HPDE6-E6E7 (cell line): ENCODE measurements around the gene ACAD11.
"Not testable (repeated sequence)": the region's sequence is repeated elsewhere in the genome, so short reads cannot be mapped to it uniquely, and the experiment has no call there.

Experiments used
- DNase-seq: peaks from one replicate; pipeline ENCODE4 v3.0.0; 2011; ENCODE audit warnings: missing footprints; ENCODE audit errors: extremely low spot score

ACAD11 gene

GRCh38 chr3:132645058-132645457, 14.6 kb downstream of the ACAD11 start:
- DNase-seq, result no peak

GRCh38 chr3:132643366-132643765, 16.2 kb downstream of the ACAD11 start:
- DNase-seq, result no peak

- DNase-seq, result no peak
These were observed 17.1 kb downstream of the ACAD11 start for GRCh38 chr3:132642539-132642847.

- peak; percentile 37 for DNase-seq
These were observed 17.6 kb downstream of the ACAD11 start for GRCh38 chr3:132641837-132642538.

GRCh38 chr3:132641427-132641826, 18.2 kb downstream of the ACAD11 start:
- not testable (repeated sequence) for DNase-seq

- no peak for DNase-seq
These were observed 20.9 kb downstream of the ACAD11 start for GRCh38 chr3:132638706-132639105.

- DNase-seq, result peak; percentile 52
These were observed 22.0 kb downstream of the ACAD11 start for GRCh38 chr3:132637590-132637989.

GRCh38 chr3:132635052-132635451, 24.6 kb downstream of the ACAD11 start:
- no peak for DNase-seq

GRCh38 chr3:132630612-132631011, 29.0 kb downstream of the ACAD11 start:
- no peak for DNase-seq

- peak; percentile 33 for DNase-seq
These were observed 29.7 kb downstream of the ACAD11 start for GRCh38 chr3:132629928-132630327.

- no peak for DNase-seq
These were observed 31.5 kb downstream of the ACAD11 start for GRCh38 chr3:132628157-132628556.

- DNase-seq, result no peak
These were observed 32.7 kb downstream of the ACAD11 start for GRCh38 chr3:132626955-132627354.

GRCh38 chr3:132625613-132626012, 34.0 kb downstream of the ACAD11 start:
- DNase-seq, result no peak

GRCh38 chr3:132624790-132625189, 34.8 kb downstream of the ACAD11 start:
- no peak for DNase-seq

GRCh38 chr3:132623646-132624045, 36.0 kb downstream of the ACAD11 start:
- peak; percentile 13 for DNase-seq

- no peak for DNase-seq
These were observed 36.8 kb downstream of the ACAD11 start for GRCh38 chr3:132622761-132623160.

GRCh38 chr3:132622148-132622547, 37.5 kb downstream of the ACAD11 start:
- no peak for DNase-seq

- no peak for DNase-seq
These were observed 42.8 kb downstream of the ACAD11 start for GRCh38 chr3:132616780-132617179.

- no peak for DNase-seq
These were observed 43.7 kb downstream of the ACAD11 start for GRCh38 chr3:132615881-132616280.

GRCh38 chr3:132615301-132615700, 44.3 kb downstream of the ACAD11 start:
- not testable (repeated sequence) for DNase-seq

GRCh38 chr3:132606620-132607019, 53.0 kb downstream of the ACAD11 start:
- DNase-seq, result not testable (repeated sequence)

GRCh38 chr3:132606085-132606484, 53.5 kb downstream of the ACAD11 start:
- DNase-seq, result no peak

GRCh38 chr3:132605374-132605792, 54.2 kb downstream of the ACAD11 start:
- no peak for DNase-seq

GRCh38 chr3:132600614-132601013, 59.0 kb downstream of the ACAD11 start:
- DNase-seq, result not testable (repeated sequence)
